Left lobe of liver (tissue), 2 donors: ENCODE measurements around the gene SLC22A12. TPM values are rescaled to one million over a fixed set of nuclear protein-coding genes. Genes with fewer than 3 reads are reported as not detected.
"Not testable (repeated sequence)": the region's sequence is repeated elsewhere in the genome, so short reads cannot be mapped to it uniquely, and the experiment has no call there.

ENCODE experiments used
- ATAC-seq: fragments of 200-7000 bp; cut with Tn5 transposase; one replicate; pipeline ENCODE4 v1.9.1; 2020; ENCODE audit warnings: mild to moderate bottlenecking, moderate library complexity
- DNase-seq: peaks from one replicate; pipeline ENCODE4 v3.0.0-alpha.2; 2020; ENCODE audit warnings: low spot score
- total RNA-seq: library from RNA; stranded (reverse); gene quantifications from one replicate; pipeline ENCODE4 v1.2.1, GENCODE V29; 2021
- donor health status: DM: no; HTN: no; CAD: no; lungs with moderate emphysema.
- donor health status: DM: no; HTN: yes; CAD: no.

SLC22A12 gene
- total RNA-seq, 1 donor from 2014 or later, result not detected

GRCh38 chr11:64583296-64584262 is 7.4 kb upstream of the SLC22A12 start:
- no peak for ATAC-seq

DNA sequence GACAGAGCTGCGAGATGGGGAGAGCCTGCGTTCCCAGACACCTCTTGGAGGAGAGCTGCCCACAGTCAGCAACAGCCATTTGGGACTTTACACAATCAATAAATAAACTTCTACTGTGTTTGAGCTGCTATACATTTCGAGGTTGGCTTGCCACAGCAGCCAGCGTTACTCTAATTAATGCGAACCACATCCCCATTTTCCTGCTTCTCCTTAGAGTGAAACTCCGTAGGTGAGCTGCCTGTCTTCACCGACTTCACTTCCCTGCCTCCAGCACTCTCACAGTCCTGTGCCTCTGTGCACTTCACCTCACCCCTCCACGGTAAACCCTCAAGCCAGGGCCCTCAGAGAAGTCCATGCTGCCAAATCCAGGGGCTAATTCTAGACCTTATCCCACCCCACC is 5.9 kb upstream of the SLC22A12 start:
- no peak for DNase-seq
- no peak for ATAC-seq

More at GRCh38 chr11:64583296-64584262, 7.4 kb upstream of the SLC22A12 start:
- DNase-seq, result no peak

DNA sequence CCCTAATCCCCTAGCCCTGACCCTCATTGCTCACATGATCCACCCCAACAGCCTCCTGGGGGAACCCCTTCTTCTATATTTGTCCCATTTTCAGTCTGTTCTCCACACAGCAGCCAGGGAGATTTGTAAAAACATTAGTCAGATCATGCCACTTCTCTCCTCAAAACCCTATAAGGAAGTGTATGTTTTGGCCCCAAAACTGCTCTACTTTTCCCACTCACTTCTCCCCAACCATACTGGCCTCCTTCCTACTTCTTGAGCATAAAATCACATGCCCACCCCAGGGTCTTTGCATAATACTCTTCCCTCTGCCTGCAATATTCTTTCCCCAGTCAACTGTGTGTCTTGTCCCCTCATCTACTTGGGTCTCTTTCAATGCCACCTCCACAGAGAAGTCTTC is 4.7 kb upstream of the SLC22A12 start:
- ATAC-seq, result no peak
- DNase-seq, result no peak

DNA sequence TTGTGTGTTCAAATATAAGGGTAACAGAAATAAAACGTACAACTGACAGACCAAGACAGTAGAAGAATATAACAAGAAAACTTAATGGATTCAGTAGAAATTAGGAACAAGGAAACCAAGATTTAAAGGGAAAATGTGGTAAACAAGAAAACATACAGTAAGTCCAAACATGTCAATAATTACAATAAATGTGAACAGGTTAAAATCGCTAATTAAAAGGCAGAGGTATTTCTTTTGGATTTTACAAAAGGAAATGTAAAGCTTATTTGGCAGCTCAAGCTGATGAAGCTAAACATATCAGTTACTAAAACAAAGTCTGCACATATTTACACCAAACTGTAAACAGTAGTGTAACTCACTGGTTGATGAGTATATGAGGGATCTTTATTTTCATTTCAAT is 2.3 kb upstream of the SLC22A12 start:
- DNase-seq, result no peak
- ATAC-seq, result no peak

GRCh38 chr11:64591257-64592233 is 525 bp downstream of the SLC22A12 start:
- DNase-seq, result no peak
- ATAC-seq, result peak; percentile 42

DNA sequence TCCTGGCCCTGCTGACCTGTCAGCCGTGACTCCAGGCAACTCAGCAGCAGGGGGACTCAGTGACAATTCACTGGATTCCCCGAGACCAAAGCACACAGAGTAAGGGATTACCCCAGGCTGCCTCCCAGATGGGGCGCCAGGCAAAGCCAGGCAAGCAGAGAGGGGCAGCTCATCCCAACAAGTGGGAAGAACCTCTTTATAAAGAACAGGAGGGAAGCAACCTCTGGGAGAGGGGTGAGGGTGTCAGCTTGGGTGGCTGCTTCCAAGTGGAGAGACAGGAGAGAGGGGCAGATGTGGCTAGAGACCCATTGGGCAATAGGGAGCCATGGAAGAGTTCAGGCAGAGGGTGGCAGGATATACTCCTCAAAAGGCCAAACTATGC is 1.2 kb downstream of the SLC22A12 start:
- DNase-seq, result no peak
- ATAC-seq, result no peak

- ATAC-seq (no peak), DNase-seq (no peak)
Observed at GRCh38 chr11:64592656-64593055, 1.6 kb downstream of the SLC22A12 start.

- DNase-seq (no peak), ATAC-seq (no peak)
Observed at GRCh38 chr11:64593156-64594105, 2.4 kb downstream of the SLC22A12 start.

- ATAC-seq, result no peak
- DNase-seq, result no peak
Observed at GRCh38 chr11:64594159-64594939, 3.3 kb downstream of the SLC22A12 start.

DNA sequence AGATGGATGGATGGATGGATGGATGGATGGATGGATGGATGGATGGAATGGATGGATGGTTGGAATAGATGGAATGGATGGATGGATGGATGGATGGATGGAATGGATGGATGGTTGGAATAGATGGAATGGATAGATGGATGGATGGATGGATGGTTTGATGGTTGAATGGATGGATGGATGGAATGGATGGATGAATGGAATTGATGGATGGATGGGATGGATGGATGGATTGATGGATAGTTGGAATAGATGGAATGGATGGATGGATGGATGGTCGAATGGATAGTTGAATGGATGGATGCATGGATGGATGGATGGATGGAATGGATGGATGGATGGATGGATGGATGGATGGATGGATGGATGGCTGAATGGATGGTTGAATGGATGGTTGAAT is 4.9 kb downstream of the SLC22A12 start:
- not testable (repeated sequence) for ATAC-seq, DNase-seq

GRCh38 chr11:64597671-64598101 is 6.7 kb downstream of the SLC22A12 start:
- no peak for ATAC-seq
- no peak for DNase-seq

DNA sequence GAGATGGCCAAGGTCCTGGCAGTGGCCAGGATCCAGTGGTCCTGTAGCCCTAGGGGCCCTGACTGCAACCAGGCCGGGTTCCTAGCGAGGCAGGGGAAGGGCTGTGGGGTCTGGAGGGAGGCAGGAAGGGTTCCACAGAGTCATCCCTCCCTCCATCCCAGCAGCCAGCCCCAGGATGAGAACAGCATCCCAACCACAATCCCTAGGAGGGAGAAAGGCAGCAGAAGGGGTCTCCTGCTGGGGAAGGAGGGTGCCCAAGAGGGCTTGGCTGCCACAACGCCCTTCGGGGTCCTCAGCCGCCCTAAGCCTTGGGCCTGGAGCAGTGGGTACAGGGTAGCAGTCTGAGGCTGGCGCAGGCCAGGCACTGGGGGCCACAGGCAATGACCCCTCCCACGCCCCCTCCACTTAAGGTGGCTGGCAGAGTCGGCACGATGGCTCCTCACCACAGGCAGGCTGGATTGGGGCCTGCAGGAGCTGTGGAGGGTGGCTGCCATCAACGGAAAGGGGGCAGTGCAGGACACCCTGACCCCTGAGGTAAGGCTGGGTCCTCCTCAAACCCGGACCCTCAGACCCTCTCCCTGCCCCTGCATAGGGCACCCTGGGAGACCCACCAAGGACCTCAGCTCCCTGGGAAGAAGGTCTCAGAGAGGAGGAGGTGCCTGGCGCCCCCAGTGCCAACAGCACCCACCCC is 7.2 kb downstream of the SLC22A12 start:
- DNase-seq (no peak), ATAC-seq (no peak)

DNA sequence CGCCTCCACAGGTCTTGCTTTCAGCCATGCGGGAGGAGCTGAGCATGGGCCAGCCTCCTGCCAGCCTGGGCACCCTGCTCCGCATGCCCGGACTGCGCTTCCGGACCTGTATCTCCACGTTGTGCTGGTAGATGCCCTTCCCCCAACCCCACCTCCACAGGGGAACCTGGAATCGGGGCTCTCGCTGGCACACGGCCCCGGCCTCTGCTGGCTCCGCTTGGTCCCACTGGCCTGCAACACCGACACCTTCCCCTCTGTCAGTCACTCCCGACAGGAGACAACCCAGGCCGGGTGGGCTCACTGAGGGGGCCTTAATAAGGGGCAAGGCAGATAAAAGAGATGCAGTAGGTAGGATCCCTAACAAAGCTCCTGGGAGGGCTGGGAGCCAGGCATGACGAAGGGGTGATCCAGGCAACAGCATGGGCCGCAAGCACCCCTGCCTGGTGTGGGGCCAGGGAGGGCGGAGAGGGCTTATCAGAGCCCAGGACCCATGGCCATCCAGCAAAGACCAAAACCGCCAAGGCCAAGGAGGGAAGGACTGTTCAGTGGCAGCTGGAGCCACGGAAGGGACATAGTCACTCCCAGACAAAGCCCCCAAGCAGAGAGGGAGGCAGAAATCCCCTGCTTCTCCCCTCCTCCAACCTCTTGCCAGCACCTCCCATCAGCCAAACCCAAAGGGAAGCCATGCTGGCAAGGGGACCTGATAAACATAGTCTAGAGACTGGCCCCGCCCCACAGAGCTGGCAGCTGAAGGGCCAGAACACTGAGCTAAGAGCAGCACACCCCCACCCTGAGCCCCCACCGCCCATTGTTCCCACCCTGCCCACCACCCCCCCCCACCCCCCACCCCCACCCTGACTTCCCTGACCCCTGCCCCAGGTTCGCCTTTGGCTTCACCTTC is 8.0 kb downstream of the SLC22A12 start:
- no peak for ATAC-seq
- DNase-seq, result no peak

DNA sequence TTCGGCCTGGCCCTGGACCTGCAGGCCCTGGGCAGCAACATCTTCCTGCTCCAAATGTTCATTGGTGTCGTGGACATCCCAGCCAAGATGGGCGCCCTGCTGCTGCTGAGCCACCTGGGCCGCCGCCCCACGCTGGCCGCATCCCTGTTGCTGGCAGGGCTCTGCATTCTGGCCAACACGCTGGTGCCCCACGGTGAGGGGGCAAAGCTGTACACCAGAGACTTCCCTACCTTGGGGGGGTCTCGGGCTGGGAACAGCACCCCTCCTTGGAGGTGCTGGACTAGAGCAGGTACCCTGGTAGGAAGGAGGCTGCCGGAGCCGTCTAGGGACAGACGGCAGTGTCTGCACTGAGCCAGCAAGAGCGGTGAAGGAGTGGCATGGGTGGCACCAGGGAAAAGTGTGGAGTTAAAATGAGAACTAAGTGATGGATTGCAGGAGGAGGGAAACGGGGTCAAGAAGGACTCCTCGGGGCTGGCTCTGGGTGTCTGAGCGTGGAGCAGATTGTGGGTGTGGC is 8.7 kb downstream of the SLC22A12 start:
- DNase-seq (no peak), ATAC-seq (no peak)

- no peak for ATAC-seq
- DNase-seq, result no peak
Observed at GRCh38 chr11:64600281-64600992, 9.4 kb downstream of the SLC22A12 start.

DNA sequence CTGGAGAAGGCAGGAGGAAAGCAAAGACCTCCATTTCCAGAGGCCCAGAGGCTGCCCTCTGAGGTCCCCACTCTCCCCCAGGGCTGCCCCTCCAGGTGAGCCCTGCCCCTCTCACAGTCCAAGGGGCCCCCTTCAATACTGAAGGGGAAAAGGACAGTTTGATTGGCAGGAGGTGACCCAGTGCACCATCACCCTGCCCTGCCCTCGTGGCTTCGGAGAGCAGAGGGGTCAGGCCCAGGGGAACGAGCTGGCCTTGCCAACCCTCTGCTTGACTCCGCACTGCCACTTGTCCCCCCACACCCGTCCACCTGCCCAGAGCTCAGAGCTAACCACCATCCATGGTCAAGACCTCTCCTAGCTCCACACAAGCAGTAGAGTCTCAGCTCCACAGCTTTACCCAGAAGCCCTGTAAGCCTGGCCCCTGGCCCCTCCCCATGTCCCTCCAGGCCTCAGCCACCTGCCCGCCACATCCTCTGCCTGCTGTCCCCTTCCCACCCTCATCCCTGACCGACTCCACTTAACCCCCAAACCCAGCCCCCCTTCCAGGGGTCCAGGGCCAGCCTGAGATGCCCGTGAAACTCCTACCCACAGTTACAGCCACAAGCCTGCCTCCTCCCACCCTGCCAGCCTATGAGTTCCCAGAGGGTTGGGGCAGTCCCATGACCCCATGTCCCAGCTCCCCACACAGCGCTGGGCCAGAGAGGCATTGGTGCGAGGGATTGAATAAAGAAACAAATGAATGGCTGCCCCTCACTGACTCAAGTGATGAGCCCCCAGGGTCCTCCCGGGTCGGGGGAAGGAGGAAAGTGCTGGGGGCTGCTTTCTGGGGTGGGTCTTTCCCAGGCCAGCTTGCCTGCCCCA is 10.8 kb downstream of the SLC22A12 start:
- DNase-seq (no peak), ATAC-seq (no peak)
